ENCODE results near the gene LGALS3. TPM values are rescaled to one million over a fixed set of nuclear protein-coding genes. Genes with fewer than 3 reads are reported as not detected.

LGALS3 gene
- total RNA-seq, 1 experiment from 2014 or later = 317 TPM

DNA sequence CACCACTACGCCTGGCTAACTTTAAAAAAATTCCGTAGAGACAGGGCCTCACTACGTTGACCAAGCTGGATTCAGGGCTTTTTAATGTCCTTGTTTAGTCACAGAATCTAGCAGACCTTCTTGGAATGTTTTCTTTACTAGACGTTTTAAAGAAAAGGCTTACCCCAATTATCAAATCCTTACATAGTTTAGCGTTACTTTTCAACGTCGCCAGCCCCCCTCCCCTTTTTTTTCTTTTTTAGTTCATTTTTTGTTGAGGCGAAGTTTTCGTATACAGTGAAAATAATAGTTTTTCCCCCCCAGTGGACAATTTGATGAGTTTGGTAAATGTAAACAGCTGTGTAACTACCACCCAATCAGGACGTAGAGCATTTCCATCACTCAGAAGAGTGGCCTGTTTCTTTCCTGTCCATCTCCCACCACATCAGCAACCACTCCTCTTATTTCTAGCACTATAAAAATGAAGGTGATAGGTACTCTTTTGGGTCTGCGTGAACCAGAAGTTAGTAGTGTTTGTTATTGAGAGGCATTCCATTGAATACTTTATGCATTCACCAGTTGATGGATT lies 63.1 kb downstream of the LGALS3 start:
- H3K4me3 ChIP-seq (ENCODE audit: low read length) = peak overlapping the region; percentile 73
- H3F3A ChIP-seq (ENCODE audit: low read length, unreplicated experiment) = no peaks in the 10 kb centered on the region
- intact Hi-C loops (cut with micrococcal nuclease) = no loop called here
- no peak overlapping the region for H3K27ac ChIP-seq (ENCODE audit: low read length)
- no peak for TF ChIP-seq EZH2phosphoT487 (IDR thresholded peaks at IDR 0.05; ENCODE audit: borderline replicate concordance, low read length)
- TF ChIP-seq, protein P1, sequence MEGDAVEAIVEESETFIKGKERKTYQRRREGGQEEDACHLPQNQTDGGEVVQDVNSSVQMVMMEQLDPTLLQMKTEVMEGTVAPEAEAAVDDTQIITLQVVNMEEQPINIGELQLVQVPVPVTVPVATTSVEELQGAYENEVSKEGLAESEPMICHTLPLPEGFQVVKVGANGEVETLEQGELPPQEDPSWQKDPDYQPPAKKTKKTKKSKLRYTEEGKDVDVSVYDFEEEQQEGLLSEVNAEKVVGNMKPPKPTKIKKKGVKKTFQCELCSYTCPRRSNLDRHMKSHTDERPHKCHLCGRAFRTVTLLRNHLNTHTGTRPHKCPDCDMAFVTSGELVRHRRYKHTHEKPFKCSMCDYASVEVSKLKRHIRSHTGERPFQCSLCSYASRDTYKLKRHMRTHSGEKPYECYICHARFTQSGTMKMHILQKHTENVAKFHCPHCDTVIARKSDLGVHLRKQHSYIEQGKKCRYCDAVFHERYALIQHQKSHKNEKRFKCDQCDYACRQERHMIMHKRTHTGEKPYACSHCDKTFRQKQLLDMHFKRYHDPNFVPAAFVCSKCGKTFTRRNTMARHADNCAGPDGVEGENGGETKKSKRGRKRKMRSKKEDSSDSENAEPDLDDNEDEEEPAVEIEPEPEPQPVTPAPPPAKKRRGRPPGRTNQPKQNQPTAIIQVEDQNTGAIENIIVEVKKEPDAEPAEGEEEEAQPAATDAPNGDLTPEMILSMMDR (conservative IDR thresholded peaks at IDR 0.05; ENCODE audit: low read depth, low read length) = no peak
- TF ChIP-seq EZH2 (IDR thresholded peaks at IDR 0.05; ENCODE audit: low read length, unreplicated experiment) = no peak
- peaks cover 12% of the 10 kb centered on the region; the same call in 1 of the 2 replicates for H4K20me1 ChIP-seq (ENCODE audit: low read length)
- CTCF ChIA-PET = interaction anchor here (0.6 to 0.7 kb wide), 2 partner anchors 447 to 674 kb away, joined by 3 to 4 read pairs; no protein-coding TSS in a partner anchor
- BruUV-seq (replicated peaks) = TSS peak; percentile 93
- POLR2A ChIA-PET (ENCODE audit: unreplicated experiment) = interaction anchor here (0.7 kb wide), 1 partner anchor 1399 kb away, joined by 3 read pairs; no protein-coding TSS in a partner anchor
- H3K9me2 ChIP-seq (replicated peaks; ENCODE audit: low read length) = no peaks in the 10 kb centered on the region
- peaks cover 13% of the 10 kb centered on the region; the same call in 1 of the 2 replicates for H3K36me3 ChIP-seq (ENCODE audit: low read depth, low read length)
- ATAC-seq (no peak), DNase-seq (no peak)
- peak overlapping the region; percentile 85 for H3K4me2 ChIP-seq (ENCODE audit: low read length)
- H3K9me3 ChIP-seq (ENCODE audit: low read length) = no peaks in the 10 kb centered on the region
- peaks cover 16% of the 10 kb centered on the region for H3K4me1 ChIP-seq (ENCODE audit: insufficient read depth, low read length)
- H3K79me2 ChIP-seq (ENCODE audit: low read length) = peaks cover 41% of the 10 kb centered on the region
- peak overlapping the region; percentile 88 for H2AFZ ChIP-seq (ENCODE audit: low read length)
- no peaks in the 10 kb centered on the region for H3K27me3 ChIP-seq (ENCODE audit: low read length)
- peak overlapping the region; percentile 47 for H3K9ac ChIP-seq (ENCODE audit: low read length)

DNA sequence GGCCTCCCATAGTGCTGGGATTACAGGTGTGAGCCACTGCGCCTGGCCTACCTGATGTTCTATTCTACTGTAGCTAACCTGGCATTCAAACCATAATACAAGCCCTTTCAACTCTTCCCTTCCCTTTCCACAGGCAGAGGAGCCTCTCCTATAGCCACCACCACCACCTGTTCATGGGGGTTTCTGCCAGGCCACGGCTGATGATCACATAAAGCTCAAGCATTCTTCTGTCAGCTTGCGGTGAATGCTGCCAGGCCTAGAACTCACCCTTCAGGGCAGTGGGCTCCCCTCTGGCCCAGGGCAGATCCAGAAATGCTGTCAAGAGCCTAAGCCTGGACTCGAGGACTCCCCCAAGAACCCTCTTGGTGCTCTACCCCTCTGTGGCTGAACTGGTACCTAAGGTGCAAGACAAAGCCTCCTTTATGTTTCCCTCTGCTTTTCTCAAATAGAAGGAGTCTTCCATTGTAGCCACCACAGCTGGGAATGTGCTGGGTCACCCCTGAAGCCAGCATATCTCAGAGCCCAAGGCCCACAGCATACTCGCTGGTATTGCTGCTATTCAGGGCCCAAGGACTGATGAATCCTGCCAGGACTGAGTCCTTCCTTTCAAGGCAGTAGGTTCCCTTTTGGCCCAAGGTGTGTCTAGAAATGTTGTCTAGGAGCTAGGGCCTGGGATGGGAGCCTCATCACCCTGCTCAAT lies 65.8 kb downstream of the LGALS3 start:
- no peaks in the 10 kb centered on the region for H3K9me2 ChIP-seq (replicated peaks; ENCODE audit: low read length)
- H3K79me2 ChIP-seq (ENCODE audit: low read length) = peaks cover 16% of the 10 kb centered on the region
- ChIA-PET POLR2A (ENCODE audit: unreplicated experiment) (no interaction called here), CTCF (no interaction called here)
- H3K27ac ChIP-seq (ENCODE audit: low read length) = no peak overlapping the region
- H3K4me2 ChIP-seq (ENCODE audit: low read length) = no peak overlapping the region
- ATAC-seq (no peak), DNase-seq (no peak)
- H4K20me1 ChIP-seq (ENCODE audit: low read length) = no peaks in the 10 kb centered on the region
- no peaks in the 10 kb centered on the region for H3K27me3 ChIP-seq (ENCODE audit: low read length)
- no peak overlapping the region for H3K4me3 ChIP-seq (ENCODE audit: low read length)
- TF ChIP-seq EZH2phosphoT487 (IDR thresholded peaks at IDR 0.05; ENCODE audit: borderline replicate concordance, low read length) = no peak
- no peak for TF ChIP-seq EZH2 (IDR thresholded peaks at IDR 0.05; ENCODE audit: low read length, unreplicated experiment)
- TF ChIP-seq, protein P1 (conservative IDR thresholded peaks at IDR 0.05; ENCODE audit: low read depth, low read length) = no peak
- no peaks in the 10 kb centered on the region for H3F3A ChIP-seq (ENCODE audit: low read length, unreplicated experiment)
- H3K36me3 ChIP-seq (ENCODE audit: low read depth, low read length) = no peaks in the 10 kb centered on the region
- no TSS peak for BruUV-seq (replicated peaks)
- H3K4me1 ChIP-seq (ENCODE audit: insufficient read depth, low read length) = peaks cover 4% of the 10 kb centered on the region
- no peak overlapping the region for H2AFZ ChIP-seq (ENCODE audit: low read length)
- intact Hi-C loops (cut with micrococcal nuclease) = no loop called here
- no peak overlapping the region for H3K9ac ChIP-seq (ENCODE audit: low read length)
- no peaks in the 10 kb centered on the region for H3K9me3 ChIP-seq (ENCODE audit: low read length)

Other genes starting within 250 kb of the LGALS3 start
- 26.6 and 26.9 TPM in 2 replicates for gene GCH1, start 226.4 kb upstream of the LGALS3 start, total RNA-seq (2014; rRNA removed)
- 45.9 and 47.1 TPM in 2 replicates for gene WDHD1, start 102.2 kb upstream of the LGALS3 start, total RNA-seq (2014; rRNA removed)
- 21.9 and 22.5 TPM in 2 replicates for gene SOCS4, start 102.0 kb upstream of the LGALS3 start, total RNA-seq (2014; rRNA removed)
- 73.9 and 75.9 TPM in 2 replicates for gene MAPK1IP1L, start 77.6 kb upstream of the LGALS3 start, total RNA-seq (2014; rRNA removed)
- 94.1 and 97.9 TPM in 2 replicates for gene DLGAP5, start 62.3 kb downstream of the LGALS3 start, total RNA-seq (2014; rRNA removed)
- gene FBXO34, start 142.2 kb downstream of the LGALS3 start, total RNA-seq (2014; rRNA removed) = 33.6 and 35.9 TPM in 2 replicates

Measured in PC-3 (cell line).